Osteoblast (primary cell): ENCODE data around the gene TGFBR2. TPM values are rescaled to one million over a fixed set of nuclear protein-coding genes. Genes with fewer than 3 reads are reported as not detected.

Source experiments
- DNase-seq: peaks from one replicate; pipeline ENCODE4 v3.0.0; 2011; ENCODE audit warnings: low spot score, mixed read lengths; ENCODE audit not compliant: insufficient read length; ENCODE audit errors: missing footprints
- H2AFZ ChIP-seq: 2 replicates; pipeline ENCODE4 v1.6.0; 2011; ENCODE audit warnings: mild to moderate bottlenecking, low read length
- H3K27ac ChIP-seq: 2 replicates; pipeline ENCODE4 v1.5.1; 2011; ENCODE audit warnings: mild to moderate bottlenecking, low read depth, low read length, moderate library complexity
- H3K27me3 ChIP-seq: 2 replicates; pipeline ENCODE4 v1.6.0; 2012; ENCODE audit warnings: mild to moderate bottlenecking, control low read depth, inconsistent platforms, low read length, moderate library complexity; ENCODE audit not compliant: insufficient read depth
- H3K36me3 ChIP-seq: 2 replicates; pipeline ENCODE4 v1.5.1; 2011; ENCODE audit warnings: mild to moderate bottlenecking, low read length, control low read depth, moderate library complexity; ENCODE audit not compliant: insufficient read depth
- H3K4me1 ChIP-seq: 2 replicates; pipeline ENCODE4 v1.5.1; 2011; ENCODE audit warnings: mild to moderate bottlenecking, low read length, control low read depth, moderate library complexity; ENCODE audit not compliant: insufficient read depth
- H3K4me2 ChIP-seq: 2 replicates; pipeline ENCODE4 v1.6.0; 2011; ENCODE audit warnings: mild to moderate bottlenecking, low read length; ENCODE audit not compliant: insufficient read depth
- H3K4me3 ChIP-seq: fragments of 200-600 bp; sonication (generic); 3 replicates; pipeline ENCODE4 v1.5.1; 2012; ENCODE audit warnings: mild to moderate bottlenecking, low read length, inconsistent platforms; ENCODE audit not compliant: insufficient read depth
- H3K79me2 ChIP-seq: 2 replicates; pipeline ENCODE4 v1.6.0; 2012; ENCODE audit warnings: mild to moderate bottlenecking, low read length, control low read depth, inconsistent platforms; ENCODE audit not compliant: insufficient read depth
- H3K9me3 ChIP-seq: 2 replicates; pipeline ENCODE4 v1.5.1; 2011; ENCODE audit warnings: low read depth, low read length, control low read depth
- H4K20me1 ChIP-seq: 2 replicates; pipeline ENCODE4 v1.6.0; 2012; ENCODE audit warnings: mild to moderate bottlenecking, low read length, control low read depth; ENCODE audit not compliant: insufficient read depth
- total RNA-seq: library from RNA; depleted of rRNA; stranded (reverse); fragments of >200 nt; gene quantifications from 2 replicates; pipeline ENCODE4 v1.2.3, GENCODE V29; 2012
- TF ChIP-seq, protein P1 (sequence below): IDR thresholded peaks from 2 replicates; pipeline ENCODE4 v1.5.1; 2011; ENCODE audit warnings: mild to moderate bottlenecking, low read depth, low read length, moderate library complexity; ENCODE audit errors: extremely low read depth

The TGFBR2 gene
- total RNA-seq, 1 donor: 118 TPM

DNA sequence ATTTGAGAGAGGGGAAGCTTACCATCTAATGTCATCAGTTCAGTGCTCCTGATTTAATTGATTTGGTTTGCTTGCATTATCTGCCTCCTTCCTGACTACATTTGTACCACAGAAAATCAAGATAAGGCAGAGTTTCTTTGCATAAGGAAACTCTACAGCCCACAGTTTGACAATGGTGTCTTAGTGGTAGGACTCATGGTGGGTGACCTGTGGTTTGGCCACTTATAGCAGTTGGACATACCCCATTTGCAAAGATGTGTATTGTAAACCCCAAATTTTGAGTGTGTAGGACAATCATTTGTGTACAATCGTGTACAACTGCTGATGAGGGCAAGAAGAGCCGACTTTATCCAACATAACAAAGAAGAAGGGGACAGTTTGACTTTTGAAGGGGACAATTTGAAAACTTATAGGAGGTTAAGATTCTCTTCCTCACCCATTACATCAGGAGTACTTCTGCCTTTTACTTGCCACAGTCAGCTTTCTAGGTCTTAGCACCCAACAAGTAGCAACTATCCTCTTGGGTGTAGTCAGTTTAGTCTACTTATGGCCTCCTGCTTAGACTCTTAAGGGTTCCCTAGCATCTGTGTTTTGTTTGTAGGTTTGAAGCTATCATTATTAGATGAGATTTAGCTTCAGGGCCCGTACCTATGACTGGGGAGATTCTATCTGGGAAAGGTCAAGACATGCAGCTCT lies 6.2 kb downstream of the TGFBR2 start:
- H2AFZ ChIP-seq: no peak overlapping the region
- peak overlapping the region; percentile 44 for H3K4me2 ChIP-seq
- peaks cover 50% of the 10 kb centered on the region for H4K20me1 ChIP-seq
- no peak for DNase-seq
- H3K79me2 ChIP-seq: peaks cover 97% of the 10 kb centered on the region
- no peaks in the 10 kb centered on the region for H3K9me3 ChIP-seq
- peaks cover 54% of the 10 kb centered on the region for H3K4me1 ChIP-seq
- TF ChIP-seq, protein P1, sequence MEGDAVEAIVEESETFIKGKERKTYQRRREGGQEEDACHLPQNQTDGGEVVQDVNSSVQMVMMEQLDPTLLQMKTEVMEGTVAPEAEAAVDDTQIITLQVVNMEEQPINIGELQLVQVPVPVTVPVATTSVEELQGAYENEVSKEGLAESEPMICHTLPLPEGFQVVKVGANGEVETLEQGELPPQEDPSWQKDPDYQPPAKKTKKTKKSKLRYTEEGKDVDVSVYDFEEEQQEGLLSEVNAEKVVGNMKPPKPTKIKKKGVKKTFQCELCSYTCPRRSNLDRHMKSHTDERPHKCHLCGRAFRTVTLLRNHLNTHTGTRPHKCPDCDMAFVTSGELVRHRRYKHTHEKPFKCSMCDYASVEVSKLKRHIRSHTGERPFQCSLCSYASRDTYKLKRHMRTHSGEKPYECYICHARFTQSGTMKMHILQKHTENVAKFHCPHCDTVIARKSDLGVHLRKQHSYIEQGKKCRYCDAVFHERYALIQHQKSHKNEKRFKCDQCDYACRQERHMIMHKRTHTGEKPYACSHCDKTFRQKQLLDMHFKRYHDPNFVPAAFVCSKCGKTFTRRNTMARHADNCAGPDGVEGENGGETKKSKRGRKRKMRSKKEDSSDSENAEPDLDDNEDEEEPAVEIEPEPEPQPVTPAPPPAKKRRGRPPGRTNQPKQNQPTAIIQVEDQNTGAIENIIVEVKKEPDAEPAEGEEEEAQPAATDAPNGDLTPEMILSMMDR: no peak
- no peak overlapping the region for H3K4me3 ChIP-seq
- no peaks in the 10 kb centered on the region for H3K36me3 ChIP-seq
- H3K27ac ChIP-seq: peak overlapping the region; percentile 23
- no peaks in the 10 kb centered on the region for H3K27me3 ChIP-seq

DNA sequence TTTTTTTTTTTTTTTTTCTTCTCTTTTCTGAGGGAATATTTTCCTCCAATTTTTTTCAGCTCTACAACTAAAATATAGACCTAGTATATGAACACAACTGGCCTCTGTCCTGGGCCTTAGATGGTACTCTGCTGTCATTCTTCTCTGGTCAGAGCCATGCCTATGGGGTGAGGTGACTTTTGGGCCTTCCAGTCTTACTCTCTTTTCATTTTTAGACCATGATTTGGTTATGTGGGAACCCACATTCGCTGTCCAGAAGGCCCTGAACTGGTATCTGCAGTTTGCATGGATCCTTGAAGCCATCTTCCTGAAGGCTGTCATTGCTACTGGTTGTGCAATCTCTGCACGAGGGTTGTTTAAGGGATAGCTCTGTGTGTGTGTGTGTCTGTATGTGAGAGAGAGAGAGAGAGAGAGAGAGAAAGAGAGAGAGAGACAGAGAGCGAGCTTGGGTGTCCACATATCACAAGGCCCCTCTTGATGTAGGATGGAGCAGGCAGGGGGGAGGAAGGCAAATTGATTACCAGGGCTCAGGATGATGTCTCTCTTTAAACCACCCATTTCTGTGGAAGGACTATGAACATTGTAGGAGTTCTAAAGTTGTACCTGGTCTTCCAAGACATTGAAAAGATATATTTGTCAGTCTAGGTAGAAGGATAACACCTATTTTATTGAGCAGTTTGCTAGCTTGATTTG lies 6.9 kb downstream of the TGFBR2 start:
- TF ChIP-seq, protein P1: no peak

DNA sequence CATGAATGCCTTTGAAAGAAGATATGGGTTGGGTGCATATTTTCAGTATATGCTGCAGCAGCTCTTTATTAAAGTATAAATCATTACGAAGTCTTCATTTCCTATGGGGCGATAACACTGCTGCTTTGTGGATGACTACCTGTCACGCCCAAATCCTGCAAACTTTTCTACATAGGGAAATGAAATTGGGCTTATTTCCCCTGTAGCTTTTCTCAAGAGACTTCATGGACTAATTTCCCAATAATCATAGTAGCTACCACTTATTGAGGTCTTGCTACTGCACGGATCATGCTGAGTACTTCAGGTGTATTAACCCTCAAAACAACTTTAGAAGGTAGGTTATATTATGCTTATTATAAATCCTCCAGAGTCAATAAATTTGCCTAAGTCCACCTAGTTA lies 8.0 kb downstream of the TGFBR2 start:
- Histone ChIP-seq H4K20me1 (peaks cover 53% of the 10 kb centered on the region), H3K79me2 (peaks cover 98% of the 10 kb centered on the region), H3K4me1 (peaks cover 51% of the 10 kb centered on the region), H3K9me3 (no peaks in the 10 kb centered on the region), H3K36me3 (peaks cover 4% of the 10 kb centered on the region), H3K4me2 (no peak overlapping the region), H3K27me3 (no peaks in the 10 kb centered on the region), H2AFZ (no peak overlapping the region), H3K27ac (no peak overlapping the region), H3K4me3 (no peak overlapping the region)
- no peak for DNase-seq
- TF ChIP-seq, protein P1: no peak

More for the DNA sequence above, 6.9 kb downstream of the TGFBR2 start:
- Histone ChIP-seq H3K36me3 (no peaks in the 10 kb centered on the region), H3K4me3 (no peak overlapping the region), H4K20me1 (peaks cover 50% of the 10 kb centered on the region), H3K9me3 (no peaks in the 10 kb centered on the region), H3K4me1 (peaks cover 51% of the 10 kb centered on the region), H3K27me3 (no peaks in the 10 kb centered on the region), H3K4me2 (no peak overlapping the region), H3K27ac (no peak overlapping the region), H2AFZ (no peak overlapping the region), H3K79me2 (peaks cover 98% of the 10 kb centered on the region)
- DNase-seq: no peak

DNA sequence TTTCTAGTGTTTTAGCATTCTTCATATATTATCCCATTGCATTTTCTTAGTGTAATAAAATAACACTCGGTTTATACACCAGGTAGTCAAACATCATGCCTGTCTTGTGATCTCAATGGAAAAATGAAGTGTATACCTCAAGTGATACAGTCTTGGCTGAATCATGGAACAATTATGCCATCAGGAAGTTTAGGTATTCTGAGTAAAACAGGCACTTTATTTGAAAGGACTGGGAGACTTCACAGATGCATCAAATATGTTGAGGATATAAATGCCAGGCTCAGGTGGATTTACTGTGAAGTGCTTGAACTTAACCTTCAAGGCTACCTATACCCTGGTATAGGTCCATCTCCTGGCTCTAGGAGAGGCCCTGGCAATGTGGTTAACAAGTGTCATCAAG lies 8.5 kb downstream of the TGFBR2 start:
- H3K4me2 ChIP-seq: no peak overlapping the region
- peaks cover 51% of the 10 kb centered on the region for H3K4me1 ChIP-seq
- no peak overlapping the region for H3K27ac ChIP-seq

More for the DNA sequence above, 8.5 kb downstream of the TGFBR2 start:
- TF ChIP-seq, protein P1: no peak
- peaks cover 5% of the 10 kb centered on the region for H3K36me3 ChIP-seq
- no peaks in the 10 kb centered on the region for H3K9me3 ChIP-seq
- no peak overlapping the region for H3K4me3 ChIP-seq
- H4K20me1 ChIP-seq: peaks cover 55% of the 10 kb centered on the region
- no peak overlapping the region for H2AFZ ChIP-seq
- H3K79me2 ChIP-seq: peaks cover 98% of the 10 kb centered on the region
- no peaks in the 10 kb centered on the region for H3K27me3 ChIP-seq
- no peak for DNase-seq
